B cell (primary cell): ENCODE data around the gene TRIP13. TPM values are rescaled to one million over a fixed set of nuclear protein-coding genes. Genes with fewer than 3 reads are reported as not detected.

Experiments
- ATAC-seq: fragments of 200-7000 bp; cut with Tn5 transposase; one replicate; pipeline ENCODE4 v1.10.0; 2021; ENCODE audit warnings: low read depth, mild to moderate bottlenecking, moderate number of reproducible peaks, moderate library complexity
- CTCF ChIA-PET: fragments of 350-600 bp; sonication (Branson Sonifier 250); formaldehyde crosslinking; loops from one replicate; lab custom pipeline; 2021; ENCODE audit warnings: antibody characterized with exemption, inconsistent platforms; lab: Charles Lee
- POLR2A ChIA-PET: fragments of 350-600 bp; sonication (Branson Sonifier 250); formaldehyde crosslinking; loops from one replicate; lab custom pipeline; 2021; ENCODE audit warnings: antibody characterized with exemption; lab: Charles Lee
- DNase-seq: peaks from one replicate; pipeline ENCODE4 v3.0.0; 2013
- H2AFZ ChIP-seq: 2 replicates; pipeline ENCODE4 v1.6.1; 2012; ENCODE audit warnings: mild to moderate bottlenecking, low read depth, low read length; ENCODE audit not compliant: insufficient read depth, poor library complexity, severe bottlenecking
- H3K27ac ChIP-seq, 2 donors: 1 replicate in 1 of 2; 2 replicates in 1 of 2; pipeline ENCODE4 v1.5.1; 2012 to 2013; ENCODE audit warnings: low read length in 2 of 2, mild to moderate bottlenecking in 2 of 2, moderate library complexity in 1 of 2
- H3K27me3 ChIP-seq, 4 experiments: fragments of 200-600 bp in 1 of 4; sonication (generic) in 1 of 4; replicated peaks in 1 of 4; 1 replicate in 2 of 4; 2 replicates in 2 of 4; pipeline versions ENCODE4 v1.6.1 to v1.7.0; 2013 to 2016; ENCODE audit warnings: low read length in 3 of 4, mild to moderate bottlenecking in 2 of 4, mixed read lengths in 1 of 4, moderate library complexity in 1 of 4; ENCODE audit not compliant: insufficient read depth in 4 of 4, control insufficient read depth in 3 of 4; ENCODE audit errors: control extremely low read depth in 1 of 4
- H3K36me3 ChIP-seq, 2 experiments: replicated peaks in 1 of 2; 1 replicate in 1 of 2; 2 replicates in 1 of 2; pipeline versions ENCODE4 v1.6.1 to v1.7.1; 2013; ENCODE audit warnings: low read length in 1 of 2; ENCODE audit not compliant: insufficient read depth in 2 of 2, control insufficient read depth in 1 of 2; ENCODE audit errors: control extremely low read depth in 1 of 2, extremely low read depth in 1 of 2
- H3K4me1 ChIP-seq, 2 donors: fragments of 200-600 bp in 1 of 2; sonication (generic) in 1 of 2; 1 replicate in 1 of 2; 2 replicates in 1 of 2; pipeline versions ENCODE4 v1.5.1 to v1.6.1; 2013 to 2017; ENCODE audit warnings: low read length in 2 of 2; ENCODE audit not compliant: control insufficient read depth in 2 of 2, insufficient read depth in 2 of 2
- H3K4me2 ChIP-seq: replicated peaks from 2 replicates; pipeline ENCODE3; 2012; ENCODE audit warnings: mild to moderate bottlenecking, low read depth, low read length; ENCODE audit not compliant: poor library complexity, severe bottlenecking
- H3K4me3 ChIP-seq, 5 experiments: fragments of 200-600 bp in 1 of 5; sonication (generic) in 1 of 5; 1 replicate in 3 of 5; 2 replicates in 2 of 5; pipeline versions ENCODE4 v1.5.1 to v1.7.0; 2011 to 2016; ENCODE audit warnings: low read length in 4 of 5, mild to moderate bottlenecking in 4 of 5, low read depth in 2 of 5, control low read depth in 1 of 5, moderate library complexity in 1 of 5; ENCODE audit not compliant: insufficient read depth in 1 of 5; ENCODE audit errors: control extremely low read depth in 1 of 5, extremely low read depth in 1 of 5
- H3K79me2 ChIP-seq: fragments of 200-600 bp; sonication (generic); one replicate; pipeline ENCODE4 v1.6.0; 2016; ENCODE audit warnings: low read length; ENCODE audit not compliant: control insufficient read depth, insufficient read depth
- H3K9ac ChIP-seq: fragments of 200-600 bp; sonication (generic); 2 replicates; pipeline ENCODE4 v1.6.1; 2017; ENCODE audit warnings: mild to moderate bottlenecking, low read length, moderate library complexity
- H3K9me3 ChIP-seq, 3 donors: one replicate each; pipeline versions ENCODE4 v1.6.1 to v1.7.1; 2013; ENCODE audit warnings: low read length in 2 of 3; ENCODE audit not compliant: control insufficient read depth in 2 of 3, insufficient read depth in 1 of 3; ENCODE audit errors: control extremely low read depth in 1 of 3
- H4K20me1 ChIP-seq: 2 replicates; pipeline ENCODE4 v1.6.0; 2012; ENCODE audit warnings: mild to moderate bottlenecking, low read length; ENCODE audit not compliant: insufficient read depth, control insufficient read depth, poor library complexity, severe bottlenecking
- H3K27ac Mint-ChIP-seq: one replicate; pipeline ENCODE4 v1.8.0; 2021; ENCODE audit warnings: mixed read lengths
- H3K27me3 Mint-ChIP-seq: one replicate; pipeline ENCODE4 v1.8.0; 2021; ENCODE audit warnings: mixed read lengths
- H3K4me1 Mint-ChIP-seq: one replicate; pipeline ENCODE4 v1.8.0; 2021; ENCODE audit warnings: mixed read lengths
- H3K4me3 Mint-ChIP-seq: one replicate; pipeline ENCODE4 v1.8.0; 2021; ENCODE audit warnings: mixed read lengths
- H3K9me3 Mint-ChIP-seq: one replicate; pipeline ENCODE4 v1.8.0; 2022; ENCODE audit warnings: mixed read lengths; ENCODE audit not compliant: insufficient read depth
- EZH2 ChIP-seq: IDR thresholded peaks from 2 replicates; pipeline ENCODE4 v1.6.1; 2012; ENCODE audit warnings: borderline replicate concordance, low read depth, mild to moderate bottlenecking, moderate library complexity, low read length; ENCODE audit not compliant: insufficient read depth, poor library complexity, severe bottlenecking
- WGBS: methylation state at CpG from one replicate; pipeline ENCODE4 v1.1.5; 2013; ENCODE audit warnings: missing lambda C conversion rate; ENCODE audit not compliant: insufficient coverage; 5-methylcytosine and 5-hydroxymethylcytosine counted together
- intact Hi-C: fragments of 100-400 bp; cut with micrococcal nuclease; formaldehyde crosslinking; loops from one replicate; pipeline ENCODE4 v1.10.0; 2022
- polyA plus RNA-seq: library from polyadenylated mRNA; depleted of rRNA; stranded (reverse); fragments of >200 nt; gene quantifications from 2 replicates; pipeline ENCODE4 v1.2.3, GENCODE V29; 2012
- total RNA-seq, 2 donors: library from RNA; stranded (reverse); fragments of 120-200 nt in 1 of 2; gene quantifications; 1 replicate in 1 of 2; 2 replicates in 1 of 2; pipeline versions ENCODE4 v1.2.3 to v1.2.4, GENCODE V29; 2013 to 2022
- TF ChIP-seq, protein P1 (sequence below): fragments of 200-600 bp; IDR thresholded peaks from one replicate; pipeline ENCODE4 v1.8.0; 2022; ENCODE audit warnings: antibody characterized with exemption, mild to moderate bottlenecking

The TRIP13 gene
- total and polyA plus RNA-seq, 2 donors (not counting 1 experiment from before 2014, with no cell fraction given), result 0.63 to 1.1 TPM

DNA sequence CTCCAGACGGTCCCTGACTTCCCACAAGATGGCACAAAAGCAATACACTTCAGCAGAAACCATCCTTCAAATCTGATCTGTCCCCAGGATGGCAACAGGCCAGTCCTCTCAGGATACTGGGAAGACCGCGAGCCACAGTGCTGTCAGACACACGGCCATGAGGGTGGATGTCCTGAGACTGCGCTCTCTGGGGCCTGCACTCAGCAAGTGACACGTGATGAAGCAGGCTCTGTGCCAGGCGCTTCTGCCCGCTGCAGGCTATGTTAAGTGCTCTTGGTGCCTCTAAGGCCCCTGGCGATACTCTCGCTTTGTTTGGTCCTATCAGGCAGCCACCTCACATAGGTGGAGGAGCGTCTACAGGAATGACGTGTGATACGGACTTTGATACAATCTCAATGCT lies 7.2 kb upstream of the TRIP13 start:
- WGBS, result 97% methylated on average over 10 of the region's 13 CpGs
- no peaks in the 10 kb centered on the region for H3K4me1 ChIP-seq
- H2AFZ ChIP-seq, result no peak overlapping the region
- intact Hi-C loops, result no loop called here
- no peak overlapping the region for H3K27ac ChIP-seq
- no peaks in the 10 kb centered on the region for H3K9me3 Mint-ChIP-seq
- peaks cover 5% of the 10 kb centered on the region for H3K4me1 Mint-ChIP-seq
- POLR2A ChIA-PET, result no interaction called here
- TF ChIP-seq, protein P1, sequence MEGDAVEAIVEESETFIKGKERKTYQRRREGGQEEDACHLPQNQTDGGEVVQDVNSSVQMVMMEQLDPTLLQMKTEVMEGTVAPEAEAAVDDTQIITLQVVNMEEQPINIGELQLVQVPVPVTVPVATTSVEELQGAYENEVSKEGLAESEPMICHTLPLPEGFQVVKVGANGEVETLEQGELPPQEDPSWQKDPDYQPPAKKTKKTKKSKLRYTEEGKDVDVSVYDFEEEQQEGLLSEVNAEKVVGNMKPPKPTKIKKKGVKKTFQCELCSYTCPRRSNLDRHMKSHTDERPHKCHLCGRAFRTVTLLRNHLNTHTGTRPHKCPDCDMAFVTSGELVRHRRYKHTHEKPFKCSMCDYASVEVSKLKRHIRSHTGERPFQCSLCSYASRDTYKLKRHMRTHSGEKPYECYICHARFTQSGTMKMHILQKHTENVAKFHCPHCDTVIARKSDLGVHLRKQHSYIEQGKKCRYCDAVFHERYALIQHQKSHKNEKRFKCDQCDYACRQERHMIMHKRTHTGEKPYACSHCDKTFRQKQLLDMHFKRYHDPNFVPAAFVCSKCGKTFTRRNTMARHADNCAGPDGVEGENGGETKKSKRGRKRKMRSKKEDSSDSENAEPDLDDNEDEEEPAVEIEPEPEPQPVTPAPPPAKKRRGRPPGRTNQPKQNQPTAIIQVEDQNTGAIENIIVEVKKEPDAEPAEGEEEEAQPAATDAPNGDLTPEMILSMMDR, result no peak
- no peak overlapping the region for H3K9ac ChIP-seq
- H3K4me2 ChIP-seq, result no peak overlapping the region
- H3K79me2 ChIP-seq, result peaks cover 41% of the 10 kb centered on the region
- H3K9me3 ChIP-seq, result peaks cover 0 to 9% (median 0%) of the 10 kb centered on the region in 3 donors
- H3K27ac Mint-ChIP-seq, result no peak overlapping the region
- ATAC-seq (no peak), DNase-seq (no peak)
- no peaks in the 10 kb centered on the region for H3K27me3 Mint-ChIP-seq
- H3K36me3 ChIP-seq, result peaks cover 3 to 95% of the 10 kb centered on the region in 2 experiments
- H3K4me3 ChIP-seq, result no peak overlapping the region
- CTCF ChIA-PET, result no interaction called here
- peaks cover 45% of the 10 kb centered on the region for H4K20me1 ChIP-seq
- no peak overlapping the region for H3K4me3 Mint-ChIP-seq
- no peaks in the 10 kb centered on the region for H3K27me3 ChIP-seq

DNA sequence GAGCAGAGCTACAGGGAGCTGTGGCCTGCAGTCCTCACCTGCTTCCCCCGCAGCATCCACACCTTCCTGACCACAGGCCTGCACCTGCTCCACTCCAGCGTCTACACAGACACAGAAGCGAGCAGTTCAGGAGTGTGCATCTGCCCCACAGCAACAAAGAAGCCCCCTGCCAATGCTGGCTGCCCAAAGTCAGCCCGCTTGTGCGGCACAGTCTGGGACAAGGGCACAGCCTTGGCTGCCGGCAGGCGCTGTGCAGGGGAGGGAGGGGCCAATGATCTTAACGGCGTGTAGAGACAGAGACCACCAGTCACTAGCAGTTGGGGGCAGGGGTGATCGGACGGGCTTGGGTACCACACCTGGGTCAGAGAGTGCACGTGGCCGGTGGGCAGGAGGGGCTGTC lies 6.6 kb upstream of the TRIP13 start:
- POLR2A ChIA-PET, result no interaction called here
- Mint-ChIP-seq H3K27ac (no peak overlapping the region), H3K4me1 (peaks cover 9% of the 10 kb centered on the region), H3K27me3 (no peaks in the 10 kb centered on the region), H3K9me3 (no peaks in the 10 kb centered on the region), H3K4me3 (no peak overlapping the region)
- Histone ChIP-seq H3K4me3 (no peak overlapping the region), H3K27ac (no peak overlapping the region), H3K9me3 (peaks cover 0 to 9% (median 0%) of the 10 kb centered on the region in 3 donors), H3K27me3 (no peaks in the 10 kb centered on the region), H3K9ac (no peak overlapping the region), H3K4me1 (peaks cover 0 to under 1% of the 10 kb centered on the region in 2 donors), H4K20me1 (peaks cover 44% of the 10 kb centered on the region), H3K4me2 (no peak overlapping the region), H3K79me2 (peaks cover 46% of the 10 kb centered on the region), H2AFZ (no peak overlapping the region), H3K36me3 (peaks cover 3 to 96% of the 10 kb centered on the region in 2 experiments)
- 99% methylated on average over 9 of the region's 13 CpGs for WGBS
- intact Hi-C loops, result no loop called here
- CTCF ChIA-PET, result no interaction called here
- DNase-seq (no peak), ATAC-seq (no peak)
- no peak for TF ChIP-seq EZH2
- TF ChIP-seq, protein P1, result no peak
